SK-N-MC (cell line): ENCODE data around the gene MIA2.

Experiments used
- EZH2 ChIP-seq: fragments of 200-600 bp; sonication (generic); IDR thresholded peaks from one replicate; pipeline ENCODE4 v1.6.1; 2017; ENCODE audit warnings: antibody characterized with exemption
- FOXP2 ChIP-seq: optimal IDR thresholded peaks from 2 replicates; pipeline ENCODE3; 2011; ENCODE audit warnings: mild to moderate bottlenecking, moderate library complexity; ENCODE audit not compliant: insufficient read depth; ENCODE audit errors: extremely low read length, control extremely low read depth
- POLR2AphosphoS5 ChIP-seq: IDR thresholded peaks from 2 replicates; pipeline ENCODE4 v1.6.1; 2012; ENCODE audit warnings: mild to moderate bottlenecking, low read depth, low read length, borderline replicate concordance

- no peak for TF ChIP-seq EZH2
- TF ChIP-seq POLR2AphosphoS5 = no peak
- no peak for TF ChIP-seq FOXP2
Measured at GRCh38 chr14:39398382-39398781, 164.7 kb downstream of the MIA2 start.
